ENCODE measurements around the gene NSUN6.

GRCh38 chr10:18514537-18514936, 136.8 kb downstream of the NSUN6 start:
- TF ChIP-seq GATA3 (IDR thresholded peaks at IDR 0.05; ENCODE audit: low read depth, low read length) (no peak), GATA2 (IDR thresholded peaks at IDR 0.05; ENCODE audit: low read depth, low read length) (no peak)
